ENCODE data around the gene DIAPH1.

DNA sequence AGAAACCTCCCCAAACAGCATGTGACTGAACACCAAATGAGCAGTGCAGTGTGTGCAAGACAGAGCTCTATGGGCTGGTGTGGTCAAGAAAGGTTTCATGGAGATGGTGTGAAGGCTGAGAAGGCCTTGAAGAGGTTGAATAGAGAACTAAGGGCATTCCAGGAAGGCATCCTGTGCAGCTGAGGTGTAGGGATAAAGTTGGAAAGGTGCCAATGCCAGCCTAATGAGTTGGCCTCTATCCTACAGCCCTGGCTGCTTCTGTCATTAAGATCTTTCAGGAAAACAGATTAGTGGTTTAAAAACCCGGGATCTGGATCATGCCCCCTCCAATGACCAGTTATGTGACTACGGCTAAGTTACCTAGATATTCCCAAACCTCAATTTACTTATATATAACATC lies 13.8 kb upstream of the DIAPH1 start:
- TF ChIP-seq, protein P1, sequence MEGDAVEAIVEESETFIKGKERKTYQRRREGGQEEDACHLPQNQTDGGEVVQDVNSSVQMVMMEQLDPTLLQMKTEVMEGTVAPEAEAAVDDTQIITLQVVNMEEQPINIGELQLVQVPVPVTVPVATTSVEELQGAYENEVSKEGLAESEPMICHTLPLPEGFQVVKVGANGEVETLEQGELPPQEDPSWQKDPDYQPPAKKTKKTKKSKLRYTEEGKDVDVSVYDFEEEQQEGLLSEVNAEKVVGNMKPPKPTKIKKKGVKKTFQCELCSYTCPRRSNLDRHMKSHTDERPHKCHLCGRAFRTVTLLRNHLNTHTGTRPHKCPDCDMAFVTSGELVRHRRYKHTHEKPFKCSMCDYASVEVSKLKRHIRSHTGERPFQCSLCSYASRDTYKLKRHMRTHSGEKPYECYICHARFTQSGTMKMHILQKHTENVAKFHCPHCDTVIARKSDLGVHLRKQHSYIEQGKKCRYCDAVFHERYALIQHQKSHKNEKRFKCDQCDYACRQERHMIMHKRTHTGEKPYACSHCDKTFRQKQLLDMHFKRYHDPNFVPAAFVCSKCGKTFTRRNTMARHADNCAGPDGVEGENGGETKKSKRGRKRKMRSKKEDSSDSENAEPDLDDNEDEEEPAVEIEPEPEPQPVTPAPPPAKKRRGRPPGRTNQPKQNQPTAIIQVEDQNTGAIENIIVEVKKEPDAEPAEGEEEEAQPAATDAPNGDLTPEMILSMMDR (IDR thresholded peaks at IDR 0.05; ENCODE audit: low read length), result no peak
- TF ChIP-seq EZH2 (optimal IDR thresholded peaks at IDR 0.05; ENCODE audit: low read depth, low read length), result no peak
